Neural cell (in vitro differentiated cells): ENCODE results near the gene VPREB3. TPM values are rescaled to one million over a fixed set of nuclear protein-coding genes. Genes with fewer than 3 reads are reported as not detected.

ENCODE experiments used
- H2AFZ ChIP-seq: fragments of 200-600, 300-800 bp; sonication (generic), shearing (Covaris generic); 2 replicates; pipeline ENCODE4 v1.6.0; 2014; ENCODE audit warnings: low read depth, mild to moderate bottlenecking, antibody characterized with exemption, low read length, moderate library complexity
- H3F3A ChIP-seq: fragments of 200-600 bp; shearing (Covaris generic); 2 replicates; pipeline ENCODE4 v1.6.1; 2016; ENCODE audit warnings: mild to moderate bottlenecking, moderate library complexity, mixed read lengths, antibody characterized with exemption, low read length; ENCODE audit not compliant: insufficient read depth, poor library complexity, severe bottlenecking
- H3K27ac ChIP-seq: fragments of 200-600, 300-800 bp; sonication (generic), shearing (Covaris generic); 2 replicates; pipeline ENCODE4 v1.5.1; 2014; ENCODE audit warnings: mild to moderate bottlenecking, low read length, moderate library complexity
- H3K27me3 ChIP-seq: fragments of 300-800, 200-600 bp; sonication (generic), shearing (Covaris generic); 2 replicates; pipeline ENCODE4 v1.6.0; 2014; ENCODE audit warnings: mild to moderate bottlenecking, low read depth, low read length, moderate library complexity; ENCODE audit not compliant: insufficient read depth
- H3K36me3 ChIP-seq: fragments of 300-800, 200-600 bp; sonication (generic), shearing (Covaris generic); 2 replicates; pipeline ENCODE4 v1.5.1; 2014; ENCODE audit warnings: mild to moderate bottlenecking, antibody characterized with exemption, low read length, moderate library complexity; ENCODE audit not compliant: insufficient read depth
- H3K4me2 ChIP-seq: fragments of 300-800, 200-600 bp; sonication (generic), shearing (Covaris generic); 2 replicates; pipeline ENCODE4 v1.6.0; 2014; ENCODE audit warnings: mild to moderate bottlenecking, low read length
- H3K4me3 ChIP-seq: fragments of 300-800, 200-600 bp; sonication (generic), shearing (Covaris generic); 2 replicates; pipeline ENCODE4 v1.5.1; 2014; ENCODE audit warnings: mild to moderate bottlenecking, low read length, moderate library complexity
- H3K79me2 ChIP-seq: fragments of 200-600 bp; shearing (Covaris generic); replicated peaks from 2 replicates; pipeline ENCODE4 v1.6.0; 2014; ENCODE audit warnings: mild to moderate bottlenecking, low read length, moderate library complexity; ENCODE audit not compliant: insufficient read depth
- H3K9ac ChIP-seq: fragments of 300-800, 200-600 bp; sonication (generic), shearing (Covaris generic); 2 replicates; pipeline ENCODE4 v1.6.1; 2016; ENCODE audit warnings: mild to moderate bottlenecking, low read length, mixed read lengths
- H3K9me2 ChIP-seq: fragments of 200-600 bp; shearing (Covaris generic); 2 replicates; pipeline ENCODE4 v1.6.1; 2016; ENCODE audit warnings: mild to moderate bottlenecking, low read length, mixed read lengths; ENCODE audit not compliant: insufficient read depth
- H3K9me3 ChIP-seq: fragments of 200-600, 300-800 bp; sonication (generic), shearing (Covaris generic); 2 replicates; pipeline ENCODE4 v1.6.1; 2016; ENCODE audit warnings: mild to moderate bottlenecking, mixed run types, low read length, moderate library complexity, mixed read lengths
- H4K20me1 ChIP-seq: fragments of 200-600 bp; shearing (Covaris generic); 2 replicates; pipeline ENCODE4 v1.6.1; 2016; ENCODE audit warnings: mild to moderate bottlenecking, mixed run types; ENCODE audit not compliant: insufficient read depth
- EP300 ChIP-seq: fragments of 450-650 bp; conservative IDR thresholded peaks from 2 replicates; pipeline ENCODE4 v1.6.1; 2014; ENCODE audit warnings: antibody characterized with exemption, mild to moderate bottlenecking, moderate library complexity; ENCODE audit not compliant: poor library complexity, severe bottlenecking
- EZH2 ChIP-seq: fragments of 200-600, 300-800 bp; shearing (Covaris generic), sonication (generic); IDR thresholded peaks from 2 replicates; pipeline ENCODE4 v1.6.1; 2014; ENCODE audit warnings: antibody characterized with exemption, low read length, borderline replicate concordance, mild to moderate bottlenecking; ENCODE audit not compliant: insufficient read depth, poor library complexity, severe bottlenecking
- MXI1 ChIP-seq: fragments of 450-650 bp; conservative IDR thresholded peaks from 2 replicates; pipeline ENCODE4 v1.6.1; 2014; ENCODE audit warnings: antibody characterized with exemption, mild to moderate bottlenecking; ENCODE audit not compliant: poor library complexity, severe bottlenecking
- POLR2AphosphoS5 ChIP-seq: IDR thresholded peaks from 2 replicates; pipeline ENCODE4 v1.6.1; 2012
- RAD21 ChIP-seq: fragments of 450-650 bp; conservative IDR thresholded peaks from 2 replicates; pipeline ENCODE4 v1.6.1; 2014; ENCODE audit warnings: antibody characterized with exemption, mild to moderate bottlenecking, moderate library complexity
- SMC3 ChIP-seq: fragments of 450-650 bp; conservative IDR thresholded peaks from 2 replicates; pipeline ENCODE4 v1.6.1; 2014; ENCODE audit warnings: antibody characterized with exemption, mild to moderate bottlenecking, moderate library complexity; ENCODE audit not compliant: poor library complexity
- TAF1 ChIP-seq: IDR thresholded peaks from 2 replicates; pipeline ENCODE4 v1.6.1; 2012; ENCODE audit warnings: low read depth
- polyA plus RNA-seq: library from polyadenylated mRNA; depleted of rRNA; stranded (reverse); fragments of >200 nt; gene quantifications from 2 replicates; pipeline ENCODE4 v1.2.3, GENCODE V29; 2014
- TF ChIP-seq, protein P1 (sequence below): fragments of 450-650 bp; IDR thresholded peaks from 2 replicates; pipeline ENCODE4 v1.5.1; 2014; ENCODE audit warnings: antibody characterized with exemption, mild to moderate bottlenecking, moderate library complexity; ENCODE audit not compliant: poor library complexity, severe bottlenecking
- TF ChIP-seq, protein P2 (sequence below): IDR thresholded peaks from 2 replicates; pipeline ENCODE4 v1.6.1; 2012; ENCODE audit warnings: borderline replicate concordance

VPREB3 gene
- polyA plus RNA-seq, 1 donor from 2014 or later: not detected

DNA sequence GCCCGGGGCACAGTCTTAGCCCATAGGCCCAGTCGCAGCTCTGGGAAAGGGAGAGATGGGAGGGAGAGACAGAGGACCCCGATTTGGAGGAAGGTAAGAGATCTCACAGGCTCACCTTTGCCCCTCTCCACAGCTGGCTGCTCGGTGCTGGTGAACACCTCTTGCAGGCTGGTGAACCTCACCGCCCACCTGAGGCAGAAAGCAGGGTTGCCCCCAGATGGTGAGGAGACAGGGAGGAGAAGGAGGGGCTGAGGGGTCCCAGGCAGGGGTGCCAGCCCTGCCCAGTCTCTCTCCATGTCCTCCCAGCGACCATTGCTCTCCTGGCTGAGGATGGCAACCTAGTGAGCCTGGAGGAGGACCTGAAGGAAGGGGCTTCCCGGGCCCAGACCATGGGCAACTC is 9.7 kb upstream of the VPREB3 start:
- Histone ChIP-seq H3K9me2 (no peaks in the 10 kb centered on the region), H4K20me1 (no peaks in the 10 kb centered on the region), H2AFZ (no peak overlapping the region), H3K79me2 (no peaks in the 10 kb centered on the region), H3F3A (no peaks in the 10 kb centered on the region), H3K27ac (no peak overlapping the region), H3K9me3 (no peaks in the 10 kb centered on the region), H3K4me2 (no peak overlapping the region), H3K36me3 (no peaks in the 10 kb centered on the region), H3K9ac (no peak overlapping the region), H3K27me3 (no peaks in the 10 kb centered on the region), H3K4me3 (no peak overlapping the region)
- TF ChIP-seq, protein P1, sequence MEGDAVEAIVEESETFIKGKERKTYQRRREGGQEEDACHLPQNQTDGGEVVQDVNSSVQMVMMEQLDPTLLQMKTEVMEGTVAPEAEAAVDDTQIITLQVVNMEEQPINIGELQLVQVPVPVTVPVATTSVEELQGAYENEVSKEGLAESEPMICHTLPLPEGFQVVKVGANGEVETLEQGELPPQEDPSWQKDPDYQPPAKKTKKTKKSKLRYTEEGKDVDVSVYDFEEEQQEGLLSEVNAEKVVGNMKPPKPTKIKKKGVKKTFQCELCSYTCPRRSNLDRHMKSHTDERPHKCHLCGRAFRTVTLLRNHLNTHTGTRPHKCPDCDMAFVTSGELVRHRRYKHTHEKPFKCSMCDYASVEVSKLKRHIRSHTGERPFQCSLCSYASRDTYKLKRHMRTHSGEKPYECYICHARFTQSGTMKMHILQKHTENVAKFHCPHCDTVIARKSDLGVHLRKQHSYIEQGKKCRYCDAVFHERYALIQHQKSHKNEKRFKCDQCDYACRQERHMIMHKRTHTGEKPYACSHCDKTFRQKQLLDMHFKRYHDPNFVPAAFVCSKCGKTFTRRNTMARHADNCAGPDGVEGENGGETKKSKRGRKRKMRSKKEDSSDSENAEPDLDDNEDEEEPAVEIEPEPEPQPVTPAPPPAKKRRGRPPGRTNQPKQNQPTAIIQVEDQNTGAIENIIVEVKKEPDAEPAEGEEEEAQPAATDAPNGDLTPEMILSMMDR: no peak
- TF ChIP-seq RAD21: no peak
- TF ChIP-seq MXI1: no peak
- no peak for TF ChIP-seq EP300
- TF ChIP-seq POLR2AphosphoS5: no peak
- TF ChIP-seq TAF1: no peak
- no peak for TF ChIP-seq SMC3
- no peak for TF ChIP-seq EZH2
- TF ChIP-seq, protein P2, sequence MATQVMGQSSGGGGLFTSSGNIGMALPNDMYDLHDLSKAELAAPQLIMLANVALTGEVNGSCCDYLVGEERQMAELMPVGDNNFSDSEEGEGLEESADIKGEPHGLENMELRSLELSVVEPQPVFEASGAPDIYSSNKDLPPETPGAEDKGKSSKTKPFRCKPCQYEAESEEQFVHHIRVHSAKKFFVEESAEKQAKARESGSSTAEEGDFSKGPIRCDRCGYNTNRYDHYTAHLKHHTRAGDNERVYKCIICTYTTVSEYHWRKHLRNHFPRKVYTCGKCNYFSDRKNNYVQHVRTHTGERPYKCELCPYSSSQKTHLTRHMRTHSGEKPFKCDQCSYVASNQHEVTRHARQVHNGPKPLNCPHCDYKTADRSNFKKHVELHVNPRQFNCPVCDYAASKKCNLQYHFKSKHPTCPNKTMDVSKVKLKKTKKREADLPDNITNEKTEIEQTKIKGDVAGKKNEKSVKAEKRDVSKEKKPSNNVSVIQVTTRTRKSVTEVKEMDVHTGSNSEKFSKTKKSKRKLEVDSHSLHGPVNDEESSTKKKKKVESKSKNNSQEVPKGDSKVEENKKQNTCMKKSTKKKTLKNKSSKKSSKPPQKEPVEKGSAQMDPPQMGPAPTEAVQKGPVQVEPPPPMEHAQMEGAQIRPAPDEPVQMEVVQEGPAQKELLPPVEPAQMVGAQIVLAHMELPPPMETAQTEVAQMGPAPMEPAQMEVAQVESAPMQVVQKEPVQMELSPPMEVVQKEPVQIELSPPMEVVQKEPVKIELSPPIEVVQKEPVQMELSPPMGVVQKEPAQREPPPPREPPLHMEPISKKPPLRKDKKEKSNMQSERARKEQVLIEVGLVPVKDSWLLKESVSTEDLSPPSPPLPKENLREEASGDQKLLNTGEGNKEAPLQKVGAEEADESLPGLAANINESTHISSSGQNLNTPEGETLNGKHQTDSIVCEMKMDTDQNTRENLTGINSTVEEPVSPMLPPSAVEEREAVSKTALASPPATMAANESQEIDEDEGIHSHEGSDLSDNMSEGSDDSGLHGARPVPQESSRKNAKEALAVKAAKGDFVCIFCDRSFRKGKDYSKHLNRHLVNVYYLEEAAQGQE: no peak

DNA sequence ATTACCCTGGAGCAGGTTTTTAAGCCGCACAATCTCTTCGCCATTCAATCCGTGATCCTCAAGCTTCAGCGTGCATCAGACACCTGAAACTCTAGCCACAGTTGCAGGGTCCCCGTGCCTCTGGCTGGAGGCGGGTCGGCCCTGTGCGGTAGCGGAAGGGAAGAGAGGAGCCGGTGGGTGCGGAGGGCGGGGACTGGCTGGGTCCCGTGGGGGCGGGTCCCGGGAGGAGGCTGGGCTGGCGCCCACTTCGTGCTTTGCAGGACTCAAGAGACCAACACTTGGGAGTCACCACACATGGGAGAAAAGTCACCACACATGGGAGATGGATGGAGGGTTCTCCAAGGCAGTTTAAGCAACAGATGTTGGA is 9.3 kb upstream of the VPREB3 start:
- TF ChIP-seq MXI1 (no peak), SMC3 (no peak), TAF1 (no peak)
- Histone ChIP-seq H3K27me3 (no peaks in the 10 kb centered on the region), H3F3A (no peaks in the 10 kb centered on the region), H3K9me2 (no peaks in the 10 kb centered on the region), H3K27ac (no peak overlapping the region), H3K4me3 (no peak overlapping the region), H3K9ac (no peak overlapping the region), H3K9me3 (no peaks in the 10 kb centered on the region), H4K20me1 (no peaks in the 10 kb centered on the region), H2AFZ (no peak overlapping the region), H3K36me3 (no peaks in the 10 kb centered on the region), H3K4me2 (no peak overlapping the region), H3K79me2 (no peaks in the 10 kb centered on the region)
